H1 (cell line): ENCODE data around the gene DENND2D. TPM values are rescaled to one million over a fixed set of nuclear protein-coding genes. Genes with fewer than 3 reads are reported as not detected.
A peak's percentile ranks its signal among the peaks of the same experiment; 100 is the strongest.

Experiments used
- CTCF ChIA-PET: fragments of 300-600 bp; sonication (Branson Sonifier 250); formaldehyde crosslinking; loops from one replicate; lab custom pipeline; 2021; ENCODE audit not compliant: partially characterized antibody; lab: Charles Lee
- POLR2A ChIA-PET: fragments of 300-600 bp; sonication (Branson Sonifier 250); formaldehyde crosslinking; loops from one replicate; lab custom pipeline; 2021; ENCODE audit warnings: inconsistent platforms; ENCODE audit not compliant: partially characterized antibody; lab: Charles Lee
- DNase-seq, 2 experiments: peaks; one replicate each; pipeline versions ENCODE4 v3.0.0 to v3.0.0-alpha.2; 2010 to 2022; ENCODE audit warnings: low spot score in 2 of 2, low read depth in 1 of 2, mixed read lengths in 1 of 2
- FAIRE-seq: peaks from 2 replicates; lab custom pipeline; 2011; peaks lifted over from hg19 to GRCh38; lab: Jason Lieb, UNC
- H2AFZ ChIP-seq: 2 replicates; pipeline ENCODE4 v1.8.1; 2012; ENCODE audit warnings: low read length, inconsistent platforms
- H2AK5ac ChIP-seq: 2 replicates; pipeline ENCODE4 v1.6.1; 2013; ENCODE audit warnings: low read depth, low read length
- H2BK120ac ChIP-seq: replicated peaks from 2 replicates; pipeline ENCODE3; 2013; ENCODE audit warnings: low read depth, low read length, inconsistent platforms
- H2BK12ac ChIP-seq: 2 replicates; pipeline ENCODE4 v1.6.1; 2013; ENCODE audit warnings: low read depth, low read length
- H2BK15ac ChIP-seq: 2 replicates; pipeline ENCODE4 v1.6.1; 2013; ENCODE audit warnings: low read length
- H2BK20ac ChIP-seq: 2 replicates; pipeline ENCODE4 v1.6.1; 2013; ENCODE audit warnings: low read length
- H2BK5ac ChIP-seq: 2 replicates; pipeline ENCODE4 v1.6.1; 2013; ENCODE audit warnings: low read depth, low read length
- H3K14ac ChIP-seq: 2 replicates; pipeline ENCODE4 v1.6.1; 2013; ENCODE audit warnings: inconsistent platforms; ENCODE audit not compliant: insufficient read length
- H3K18ac ChIP-seq: 2 replicates; pipeline ENCODE4 v1.6.1; 2013; ENCODE audit warnings: low read length; ENCODE audit errors: extremely low read depth
- H3K23ac ChIP-seq: 2 replicates; pipeline ENCODE4 v1.6.1; 2013; ENCODE audit warnings: inconsistent platforms; ENCODE audit not compliant: insufficient read length
- H3K23me2 ChIP-seq: 2 replicates; pipeline ENCODE4 v1.6.1; 2013; ENCODE audit warnings: low read depth, low read length
- H3K27ac ChIP-seq: 2 replicates; pipeline ENCODE4 v1.6.1; 2011; ENCODE audit warnings: low read depth, low read length, inconsistent platforms
- H3K27me3 ChIP-seq, 4 experiments: replicated peaks in 1 of 4; 1 replicate in 1 of 4; 2 replicates in 3 of 4; pipeline versions ENCODE4 v1.6.1 to v1.8.1; 2011 to 2013; ENCODE audit warnings: low read length in 3 of 4, mild to moderate bottlenecking in 3 of 4, inconsistent platforms in 2 of 4, mixed read lengths in 2 of 4, moderate library complexity in 1 of 4; ENCODE audit not compliant: control insufficient read depth in 3 of 4, insufficient read depth in 3 of 4; ENCODE audit errors: extremely low read depth in 1 of 4
- H3K36me3 ChIP-seq, 4 experiments: 2 replicates each; pipeline versions ENCODE4 v1.6.1 to v1.8.1; 2011 to 2013; ENCODE audit warnings: mild to moderate bottlenecking in 4 of 4, low read length in 3 of 4, moderate library complexity in 2 of 4, control low read depth in 1 of 4, inconsistent platforms in 1 of 4; ENCODE audit not compliant: insufficient read depth in 4 of 4, control insufficient read depth in 2 of 4
- H3K4ac ChIP-seq: replicated peaks from 2 replicates; pipeline ENCODE3; 2013; ENCODE audit warnings: low read length, low read depth, mixed read lengths, inconsistent platforms; ENCODE audit not compliant: insufficient read length
- H3K4me1 ChIP-seq, 4 experiments: replicated peaks in 1 of 4; 1 replicate in 1 of 4; 2 replicates in 3 of 4; pipeline versions ENCODE4 v1.6.1 to v1.8.1; 2011 to 2013; ENCODE audit warnings: low read length in 3 of 4, inconsistent platforms in 2 of 4, mixed read lengths in 1 of 4; ENCODE audit not compliant: insufficient read depth in 4 of 4, control insufficient read depth in 3 of 4
- H3K4me2 ChIP-seq, 2 experiments: 2 replicates each; pipeline versions ENCODE4 v1.6.1 to v1.8.1; 2011 to 2013; ENCODE audit warnings: low read depth in 2 of 2, low read length in 2 of 2, control low read depth in 1 of 2, inconsistent platforms in 1 of 2, mild to moderate bottlenecking in 1 of 2; ENCODE audit not compliant: insufficient read depth in 1 of 2
- H3K4me3 ChIP-seq, 4 experiments: fragments of 200-600, 300-600 bp in 1 of 4; sonication (generic), shearing (Covaris generic), sonication (Bioruptor Twin) in 1 of 4; 2 replicates each; pipeline versions ENCODE4 v1.5.1 to v1.8.1; 2011 to 2016; ENCODE audit warnings: low read length in 4 of 4, low read depth in 3 of 4, control low read depth in 2 of 4, inconsistent platforms in 2 of 4, mild to moderate bottlenecking in 2 of 4, mixed read lengths in 1 of 4, moderate library complexity in 1 of 4; ENCODE audit not compliant: insufficient read depth in 2 of 4; ENCODE audit errors: extremely low read depth in 1 of 4
- H3K56ac ChIP-seq: replicated peaks from 2 replicates; pipeline ENCODE3; 2013; ENCODE audit warnings: low read depth, mild to moderate bottlenecking, mixed read lengths, low read length, inconsistent platforms; ENCODE audit not compliant: insufficient read length
- H3K79me1 ChIP-seq: 2 replicates; pipeline ENCODE4 v1.6.1; 2013; ENCODE audit warnings: low read depth, low read length, control low read depth
- H3K79me2 ChIP-seq, 2 experiments: 2 replicates each; pipeline versions ENCODE4 v1.6.1 to v1.8.1; 2012 to 2013; ENCODE audit warnings: low read length in 2 of 2, mild to moderate bottlenecking in 2 of 2, inconsistent platforms in 1 of 2; ENCODE audit not compliant: insufficient read depth in 2 of 2, control insufficient read depth in 1 of 2
- H3K9ac ChIP-seq, 4 experiments: replicated peaks in 1 of 4; 1 replicate in 1 of 4; 2 replicates in 3 of 4; pipeline versions ENCODE4 v1.6.1 to v1.8.1; 2011 to 2013; ENCODE audit warnings: low read depth in 3 of 4, low read length in 3 of 4, control low read depth in 2 of 4, mild to moderate bottlenecking in 2 of 4, moderate library complexity in 2 of 4, inconsistent platforms in 1 of 4; ENCODE audit errors: extremely low read depth in 1 of 4
- H3K9me3 ChIP-seq, 2 experiments: 2 replicates each; pipeline versions ENCODE4 v1.6.1 to v1.8.1; 2012 to 2013; ENCODE audit warnings: mild to moderate bottlenecking in 2 of 2, moderate library complexity in 2 of 2, control low read depth in 1 of 2, inconsistent platforms in 1 of 2, low read depth in 1 of 2, low read length in 1 of 2, mixed read lengths in 1 of 2; ENCODE audit not compliant: insufficient read depth in 2 of 2
- H4K20me1 ChIP-seq, 2 experiments: replicated peaks in 1 of 2; 2 replicates each; pipeline versions ENCODE3 to v1.8.1; 2011 to 2013; ENCODE audit warnings: inconsistent platforms in 2 of 2, low read length in 2 of 2, mild to moderate bottlenecking in 1 of 2; ENCODE audit not compliant: insufficient read depth in 2 of 2, control insufficient read depth in 1 of 2
- H4K5ac ChIP-seq: 2 replicates; pipeline ENCODE4 v1.6.1; 2013; ENCODE audit warnings: low read length, low read depth, mixed read lengths, inconsistent platforms; ENCODE audit not compliant: insufficient read length
- H4K8ac ChIP-seq: 2 replicates; pipeline ENCODE4 v1.8.0; 2013; ENCODE audit warnings: mild to moderate bottlenecking, moderate library complexity, low read length, inconsistent platforms; ENCODE audit not compliant: insufficient read depth; ENCODE audit errors: extremely low read depth
- H4K91ac ChIP-seq: replicated peaks from 2 replicates; pipeline ENCODE3; 2013; ENCODE audit warnings: low read length, mixed read lengths, inconsistent platforms; ENCODE audit not compliant: insufficient read length
- ASH2L ChIP-seq: fragments of 200-600, 300-600 bp; sonication (generic); IDR thresholded peaks from one replicate; pipeline ENCODE4 v1.7.1; 2017; ENCODE audit warnings: low read length
- BACH1 ChIP-seq: IDR thresholded peaks from 2 replicates; pipeline ENCODE4 v1.6.1; 2012; ENCODE audit warnings: low read length, improper control_type of control experiment
- BCL11A ChIP-seq, 2 experiments: IDR thresholded peaks; one replicate each; pipeline ENCODE4 v1.6.1; 2011; ENCODE audit warnings: low read depth in 2 of 2, low read length in 2 of 2, mild to moderate bottlenecking in 2 of 2
- CBX8 ChIP-seq: fragments of 300-800, 300-1000 bp; sonication (generic); IDR thresholded peaks from 2 replicates; pipeline ENCODE4 v1.7.1; 2016; ENCODE audit warnings: low read depth, low read length, borderline replicate concordance
- CHD1 ChIP-seq: IDR thresholded peaks from 2 replicates; pipeline ENCODE4 v1.6.1; 2012; ENCODE audit warnings: low read depth, low read length, improper control_type of control experiment
- EGR1 ChIP-seq: IDR thresholded peaks from 2 replicates; pipeline ENCODE4 v1.6.1; 2011; ENCODE audit warnings: low read depth, low read length, borderline replicate concordance
- GTF2F1 ChIP-seq: IDR thresholded peaks from 2 replicates; pipeline ENCODE4 v1.6.1; 2012; ENCODE audit warnings: low read depth, low read length, improper control_type of control experiment, borderline replicate concordance
- JUND ChIP-seq: IDR thresholded peaks from 2 replicates; pipeline ENCODE4 v1.6.1; 2011; ENCODE audit warnings: mild to moderate bottlenecking, improper control_type of control experiment, low read length
- SIN3A ChIP-seq, 2 experiments: IDR thresholded peaks in 1 of 2; conservative IDR thresholded peaks in 1 of 2; 2 replicates each; pipeline ENCODE4 v1.6.1; 2011 to 2012; ENCODE audit warnings: low read length in 2 of 2, improper control_type of control experiment in 1 of 2, low read depth in 1 of 2, mild to moderate bottlenecking in 1 of 2
- WGBS, 2 experiments: shearing (Covaris generic) in 1 of 2; methylation state at CpG; one replicate each; pipeline versions ENCODE4 v1.1.6 to v1.1.7; 2013 to 2015; ENCODE audit warnings: low lambda C conversion rate in 2 of 2, mixed read lengths in 2 of 2, inconsistent platforms in 1 of 2, low coverage in 1 of 2, missing lambda C conversion rate in 1 of 2; ENCODE audit not compliant: insufficient replicate concordance in 2 of 2, insufficient coverage in 1 of 2, insufficient read length in 1 of 2; ENCODE audit errors: extremely low coverage in 1 of 2, missing lambda C conversion rate in 1 of 2; 5-methylcytosine and 5-hydroxymethylcytosine counted together
- polyA plus RNA-seq, 7 experiments: library from polyadenylated mRNA; depleted of rRNA in 3 of 7; stranded (reverse) in 5 of 7; unstranded in 2 of 7; fragments of >200 nt in 5 of 7; fragments of 200-250 nt in 2 of 7; gene quantifications; 1 replicate in 5 of 7; 2 replicates in 1 of 7; 4 replicates in 1 of 7; pipeline versions ENCODE4 v1.2.1 to v1.2.3, GENCODE V29; 2011 to 2013; ENCODE audit warnings: missing spikeins in 2 of 7, mixed read lengths in 2 of 7
- total RNA-seq: library from RNA; stranded (reverse); fragmentation: NEBNext Ultra II Directional; extraction: Animal tissue kit (Norgen Biotek cat#: 25700); gene quantifications from 2 replicates; pipeline ENCODE4 v1.2.1, GENCODE V29; 2021
- TF ChIP-seq, protein P1 (sequence below), 3 experiments: IDR thresholded peaks; 1 replicate in 2 of 3; 2 replicates in 1 of 3; pipeline versions ENCODE4 v1.5.1 to v1.6.1; 2011; ENCODE audit warnings: low read length in 3 of 3, mild to moderate bottlenecking in 3 of 3, inconsistent platforms in 2 of 3, low read depth in 1 of 3, moderate library complexity in 1 of 3; ENCODE audit not compliant: insufficient read depth in 1 of 3; ENCODE audit errors: control extremely low read depth in 1 of 3

The DENND2D gene
- total and polyA plus RNA-seq, 2 of the 8 experiments (the other 6 are each of a cell fraction or from before 2014, with no cell fraction given): 0.58 to 1.6 TPM

DNA sequence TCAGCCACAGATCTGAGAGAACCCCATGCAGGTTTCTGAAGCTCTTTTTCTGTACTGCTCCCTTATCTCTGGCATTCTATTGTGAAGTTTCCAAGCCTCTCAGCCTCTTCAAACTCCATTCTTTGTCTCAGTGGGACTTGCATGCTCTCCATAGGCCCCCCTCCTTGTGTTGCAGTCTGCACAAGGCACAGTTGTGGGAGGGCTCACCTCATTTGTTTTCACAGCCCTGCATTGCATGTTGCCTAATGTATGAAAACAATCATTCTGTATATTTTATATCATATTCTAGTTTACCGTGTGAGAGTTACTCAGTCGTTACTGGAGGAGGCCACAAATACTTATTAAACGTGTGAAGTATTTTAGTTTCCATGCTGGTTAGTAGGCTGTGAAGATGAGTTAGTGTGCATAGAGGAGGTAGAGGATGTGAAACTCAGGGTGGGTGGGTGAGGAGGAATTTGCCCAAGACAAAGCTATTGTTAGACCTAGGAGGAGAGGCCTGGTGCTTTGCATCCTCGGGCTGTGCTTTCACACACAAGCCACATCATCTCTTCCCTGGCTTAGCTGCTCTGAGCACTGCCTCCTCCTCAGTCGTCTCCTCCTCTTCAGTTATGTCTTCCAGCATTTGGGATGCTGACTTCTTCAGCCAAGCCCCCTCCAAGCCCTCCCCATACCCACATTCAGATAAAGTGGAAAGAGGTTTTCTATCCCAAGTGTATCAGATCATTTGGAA, 19.3 kb upstream of the DENND2D start:
- ChIA-PET POLR2A (interaction anchor here (1.2 kb wide), 1 partner anchor 36 kb away, joined by 3 read pairs; no protein-coding TSS in a partner anchor), CTCF (interaction anchor here (0.8 to 5.4 kb wide), 13 partner anchors 12 to 223 kb away, joined by 3 to 33 read pairs (median 4); partner anchors contain the start of gene OVGP1)
- no peak overlapping the region for H3K56ac ChIP-seq
- H3K9ac ChIP-seq: no peak overlapping the region
- no peak overlapping the region for H4K5ac ChIP-seq
- no peaks in the 10 kb centered on the region for H3K79me2 ChIP-seq
- H2AFZ ChIP-seq: no peak overlapping the region
- H3K27ac ChIP-seq: no peak overlapping the region
- WGBS, 2 experiments: 71% methylated on average over 5 of the region's 5 CpGs; no CpG with 5 or more reads in 1 of the 2 experiments
- H2BK12ac ChIP-seq: no peak overlapping the region
- no peak overlapping the region for H3K18ac ChIP-seq
- no peak overlapping the region for H2BK15ac ChIP-seq
- no peak overlapping the region for H3K14ac ChIP-seq
- H3K4me1 ChIP-seq: peaks cover 0 to 11% (median 2%) of the 10 kb centered on the region in 4 experiments; a peak in 2 of 7 replicates
- H3K23ac ChIP-seq: no peak overlapping the region
- no peaks in the 10 kb centered on the region for H3K79me1 ChIP-seq
- H3K36me3 ChIP-seq: no peaks in the 10 kb centered on the region
- no peak overlapping the region for H3K4me3 ChIP-seq
- H2AK5ac ChIP-seq: 0 out of 2 replicates have a peak overlapping the region, but pooled peaks have one; percentile 7
- H3K9me3 ChIP-seq: no peaks in the 10 kb centered on the region; a peak in 1 of 4 replicates
- no peak overlapping the region for H3K4me2 ChIP-seq
- no peaks in the 10 kb centered on the region for H3K23me2 ChIP-seq
- no peak overlapping the region for H3K4ac ChIP-seq
- H4K20me1 ChIP-seq: no peaks in the 10 kb centered on the region
- FAIRE-seq (no peak), DNase-seq (no peak)
- peak overlapping the region; percentile 68; the same call in 1 of the 2 replicates for H2BK20ac ChIP-seq
- no peak overlapping the region for H4K91ac ChIP-seq
- no peak overlapping the region for H4K8ac ChIP-seq
- H2BK5ac ChIP-seq: no peak overlapping the region
- H2BK120ac ChIP-seq: no peak overlapping the region
- no peaks in the 10 kb centered on the region for H3K27me3 ChIP-seq
- no peak for TF ChIP-seq BCL11A (IDR thresholded peaks at IDR 0.05; ENCODE audit: low read depth in 2 of 2, low read length in 2 of 2)
- no peak for TF ChIP-seq EGR1
- no peak for TF ChIP-seq CBX8
- TF ChIP-seq SIN3A (conservative IDR thresholded peaks at IDR 0.05 in 1 of 2, IDR thresholded peaks at IDR 0.05 in 1 of 2; ENCODE audit: low read depth in 1 of 2, low read length in 2 of 2): no peak
- no peak for TF ChIP-seq GTF2F1
- no peak for TF ChIP-seq JUND
- TF ChIP-seq ASH2L: no peak
- no peak for TF ChIP-seq BACH1
- no peak for TF ChIP-seq CHD1
- TF ChIP-seq, protein P1, sequence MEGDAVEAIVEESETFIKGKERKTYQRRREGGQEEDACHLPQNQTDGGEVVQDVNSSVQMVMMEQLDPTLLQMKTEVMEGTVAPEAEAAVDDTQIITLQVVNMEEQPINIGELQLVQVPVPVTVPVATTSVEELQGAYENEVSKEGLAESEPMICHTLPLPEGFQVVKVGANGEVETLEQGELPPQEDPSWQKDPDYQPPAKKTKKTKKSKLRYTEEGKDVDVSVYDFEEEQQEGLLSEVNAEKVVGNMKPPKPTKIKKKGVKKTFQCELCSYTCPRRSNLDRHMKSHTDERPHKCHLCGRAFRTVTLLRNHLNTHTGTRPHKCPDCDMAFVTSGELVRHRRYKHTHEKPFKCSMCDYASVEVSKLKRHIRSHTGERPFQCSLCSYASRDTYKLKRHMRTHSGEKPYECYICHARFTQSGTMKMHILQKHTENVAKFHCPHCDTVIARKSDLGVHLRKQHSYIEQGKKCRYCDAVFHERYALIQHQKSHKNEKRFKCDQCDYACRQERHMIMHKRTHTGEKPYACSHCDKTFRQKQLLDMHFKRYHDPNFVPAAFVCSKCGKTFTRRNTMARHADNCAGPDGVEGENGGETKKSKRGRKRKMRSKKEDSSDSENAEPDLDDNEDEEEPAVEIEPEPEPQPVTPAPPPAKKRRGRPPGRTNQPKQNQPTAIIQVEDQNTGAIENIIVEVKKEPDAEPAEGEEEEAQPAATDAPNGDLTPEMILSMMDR (IDR thresholded peaks at IDR 0.05; ENCODE audit: control extremely low read depth in 1 of 3, insufficient read depth in 1 of 3, low read depth in 1 of 3, low read length in 3 of 3): no peak
